ENCODE data around the gene TIAL1. TPM values are rescaled to one million over a fixed set of nuclear protein-coding genes. Genes with fewer than 3 reads are reported as not detected.

TIAL1 gene
- total and polyA plus RNA-seq, 2 of the 13 experiments (the other 11 are each of a cell fraction or from before 2014, with no cell fraction given) = 31.5 to 148 TPM

GRCh38 chr10:119555178-119555784 is 41.5 kb downstream of the TIAL1 start:
- Histone ChIP-seq H3K4me2 (ENCODE audit: low read depth, low read length) (no peak overlapping the region), H3K79me2 (ENCODE audit: insufficient read depth, low read length) (no peaks in the 10 kb centered on the region), H3K4me3 (replicated peaks in 1 of 3; ENCODE audit: insufficient read depth in 1 of 3, low read depth in 2 of 3, low read length in 3 of 3) (no peak overlapping the region), H3K4me1 (ENCODE audit: insufficient read depth, low read length) (no peaks in the 10 kb centered on the region), H3K27ac (ENCODE audit: extremely low read length, insufficient read depth, low read length) (no peak overlapping the region), H3K9ac (ENCODE audit: insufficient read depth, low read depth, low read length) (no peak overlapping the region), H3K36me3 (replicated peaks in 1 of 2; ENCODE audit: control insufficient read depth in 1 of 2, insufficient read depth in 2 of 2, low read length in 2 of 2) (no peaks in the 10 kb centered on the region), H3K27me3 (ENCODE audit: control insufficient read depth in 1 of 2, insufficient read depth in 2 of 2, low read length in 2 of 2) (peaks cover 0 to 3% of the 10 kb centered on the region in 2 experiments; a peak in 1 of 5 replicates), H3K9me3 (ENCODE audit: low read length) (no peaks in the 10 kb centered on the region), H2AFZ (ENCODE audit: low read length) (no peak overlapping the region), H4K20me1 (ENCODE audit: insufficient read depth, low read length) (no peaks in the 10 kb centered on the region)
- intact Hi-C loops (cut with micrococcal nuclease; ENCODE audit: unreplicated experiment) = no loop called here
- ChIA-PET POLR2A (no interaction called here), CTCF (ENCODE audit: low intra/inter-chr PET ratio, low total read pairs) (no interaction called here)
- DNase-seq (ENCODE audit: low spot score) = no peak
- BruUV-seq (replicated peaks) = no TSS peak
- in situ Hi-C loops (cut with HindIII; ENCODE audit: extremely low pct_ligation_motif_present, low pct_unique_long_range_greater_than_20kb) = no loop called here
- 45% methylated on average over 6 of the region's 6 CpGs for WGBS (ENCODE audit: low lambda C conversion rate)
- no peak for ATAC-seq
- no peak for TF ChIP-seq ZBTB7B (CRISPR knock-in tag; IDR thresholded peaks at IDR 0.05)
- no peak for TF ChIP-seq USF2 (IDR thresholded peaks at IDR 0.05; ENCODE audit: low read depth, low read length)
- TF ChIP-seq USF2 (CRISPR knock-in tag; IDR thresholded peaks at IDR 0.05; ENCODE audit: borderline replicate concordance) = no peak
- TF ChIP-seq PLSCR1 (CRISPR knock-in tag; IDR thresholded peaks at IDR 0.05; ENCODE audit: borderline replicate concordance) = no peak
- no peak for TF ChIP-seq SOX5 (CRISPR knock-in tag; IDR thresholded peaks at IDR 0.05; ENCODE audit: borderline replicate concordance)
- TF ChIP-seq HMGXB4 (CRISPR knock-in tag; IDR thresholded peaks at IDR 0.05; ENCODE audit: borderline replicate concordance in 1 of 2, low read depth in 1 of 2) = no peak
- no peak for TF ChIP-seq ZNF362 (CRISPR knock-in tag; IDR thresholded peaks at IDR 0.05; ENCODE audit: borderline replicate concordance)
- no peak for TF ChIP-seq CSRNP2 (CRISPR knock-in tag; conservative IDR thresholded peaks at IDR 0.05; ENCODE audit: low read depth)
- TF ChIP-seq DNMT3B (CRISPR knock-in tag; conservative IDR thresholded peaks at IDR 0.05) = no peak
- no peak for TF ChIP-seq MIER2 (CRISPR knock-in tag; IDR thresholded peaks at IDR 0.05)
- no peak for TF ChIP-seq ZC3H4 (CRISPR knock-in tag; IDR thresholded peaks at IDR 0.05; ENCODE audit: borderline replicate concordance)
- no peak for TF ChIP-seq ZNF792 (CRISPR knock-in tag; IDR thresholded peaks at IDR 0.05)
- FAIRE-seq = no peak

All from HepG2 (cell line).